ENCODE measurements around the gene TSPAN9.

GRCh38 chr12:3030821-3031429, 46.3 kb upstream of the TSPAN9 start:
- TF ChIP-seq CTCF (IDR thresholded peaks at IDR 0.05; ENCODE audit: insufficient read depth, low read length, poor library complexity, severe bottlenecking) = no peak
- TF ChIP-seq EZH2phosphoT487 (conservative IDR thresholded peaks at IDR 0.05; ENCODE audit: low read length) = no peak

All from SU-DHL-6 (cell line).